CD14-positive monocyte (primary cell): ENCODE measurements around the gene SPAG8. TPM values are rescaled to one million over a fixed set of nuclear protein-coding genes. Genes with fewer than 3 reads are reported as not detected.

Experiments used
- DNase-seq, 3 donors: peaks; one replicate each; pipeline ENCODE4 v3.0.0-alpha.2; 2011 to 2022
- H2AFZ ChIP-seq: 2 replicates; pipeline ENCODE4 v1.6.0; 2012; ENCODE audit warnings: mild to moderate bottlenecking, low read depth, low read length, inconsistent platforms; ENCODE audit not compliant: insufficient read depth, poor library complexity, severe bottlenecking
- H3K27ac ChIP-seq, 2 donors: 1 replicate in 1 of 2; 2 replicates in 1 of 2; pipeline ENCODE4 v1.5.1; 2012 to 2013; ENCODE audit warnings: low read length in 2 of 2, control low read depth in 1 of 2, inconsistent platforms in 1 of 2, low read depth in 1 of 2, mild to moderate bottlenecking in 1 of 2
- H3K27me3 ChIP-seq, 2 donors: one replicate each; pipeline versions ENCODE4 v1.6.0 to v1.6.1; 2011 to 2013; ENCODE audit warnings: low read length in 2 of 2; ENCODE audit not compliant: control insufficient read depth in 2 of 2, insufficient read depth in 2 of 2
- H3K36me3 ChIP-seq, 2 donors: replicated peaks in 1 of 2; 1 replicate in 1 of 2; 2 replicates in 1 of 2; pipeline versions ENCODE4 v1.5.1 to v1.6.1; 2012 to 2013; ENCODE audit warnings: low read length in 2 of 2, control low read depth in 1 of 2, inconsistent platforms in 1 of 2, mild to moderate bottlenecking in 1 of 2; ENCODE audit not compliant: insufficient read depth in 2 of 2, control insufficient read depth in 1 of 2
- H3K4me1 ChIP-seq, 2 donors: 1 replicate in 1 of 2; 2 replicates in 1 of 2; pipeline versions ENCODE4 v1.5.1 to v1.6.1; 2012 to 2013; ENCODE audit warnings: low read length in 2 of 2, control low read depth in 1 of 2, inconsistent platforms in 1 of 2, mild to moderate bottlenecking in 1 of 2, moderate library complexity in 1 of 2; ENCODE audit not compliant: insufficient read depth in 2 of 2, control insufficient read depth in 1 of 2
- H3K4me2 ChIP-seq: replicated peaks from 2 replicates; pipeline ENCODE3; 2012; ENCODE audit warnings: low read length, moderate library complexity, mild to moderate bottlenecking; ENCODE audit not compliant: poor library complexity, severe bottlenecking; ENCODE audit errors: extremely low read depth
- H3K4me3 ChIP-seq, 3 experiments: fragments of 200-600 bp in 1 of 3; sonication (generic) in 1 of 3; replicated peaks in 1 of 3; 1 replicate in 2 of 3; 2 replicates in 1 of 3; pipeline ENCODE4 v1.5.1; 2011 to 2013; ENCODE audit warnings: low read length in 3 of 3, mild to moderate bottlenecking in 3 of 3, control low read depth in 2 of 3, low read depth in 2 of 3, inconsistent platforms in 1 of 3, moderate library complexity in 1 of 3
- H3K79me2 ChIP-seq: 2 replicates; pipeline ENCODE4 v1.6.0; 2012; ENCODE audit warnings: mild to moderate bottlenecking, control low read depth, inconsistent platforms, low read length, moderate library complexity; ENCODE audit not compliant: insufficient read depth
- H3K9ac ChIP-seq: 2 replicates; pipeline ENCODE4 v1.6.0; 2017; ENCODE audit warnings: low read length, mild to moderate bottlenecking; ENCODE audit not compliant: insufficient read depth, poor library complexity, severe bottlenecking
- H3K9me3 ChIP-seq, 2 donors: replicated peaks in 1 of 2; 1 replicate in 1 of 2; 2 replicates in 1 of 2; pipeline versions ENCODE4 v1.5.1 to v1.6.1; 2012 to 2013; ENCODE audit warnings: low read length in 2 of 2, control low read depth in 1 of 2; ENCODE audit not compliant: control insufficient read depth in 1 of 2, insufficient read depth in 1 of 2
- H4K20me1 ChIP-seq: 2 replicates; pipeline ENCODE4 v1.6.0; 2012; ENCODE audit warnings: mild to moderate bottlenecking, low read length, control low read depth, moderate library complexity; ENCODE audit not compliant: insufficient read depth
- H3K27ac Mint-ChIP-seq, 7 donors: one replicate each; pipeline ENCODE4 v1.8.0; 2020; ENCODE audit warnings: mild to moderate bottlenecking in 7 of 7, mixed read lengths in 7 of 7, moderate library complexity in 6 of 7, inconsistent platforms in 2 of 7
- H3K27me3 Mint-ChIP-seq, 3 donors: one replicate each; pipeline ENCODE4 v1.8.0; 2021 to 2022; ENCODE audit warnings: low read depth in 3 of 3, mild to moderate bottlenecking in 3 of 3, mixed read lengths in 3 of 3, moderate library complexity in 3 of 3, inconsistent platforms in 1 of 3
- H3K36me3 Mint-ChIP-seq, 2 donors: one replicate each; pipeline ENCODE4 v1.8.0; 2020; ENCODE audit warnings: mixed read lengths in 2 of 2, inconsistent platforms in 1 of 2, mild to moderate bottlenecking in 1 of 2
- H3K4me1 Mint-ChIP-seq: one replicate; pipeline ENCODE4 v1.8.0; 2020; ENCODE audit warnings: mild to moderate bottlenecking, mixed read lengths
- H3K4me3 Mint-ChIP-seq, 2 donors: one replicate each; pipeline ENCODE4 v1.8.0; 2020; ENCODE audit warnings: mild to moderate bottlenecking in 2 of 2, mixed read lengths in 2 of 2, moderate library complexity in 1 of 2
- H3K9me3 Mint-ChIP-seq, 7 donors: one replicate each; pipeline ENCODE4 v1.8.0; 2020 to 2022; ENCODE audit warnings: mixed read lengths in 7 of 7, mild to moderate bottlenecking in 6 of 7, moderate library complexity in 6 of 7, inconsistent platforms in 2 of 7
- WGBS: methylation state at CpG from one replicate; pipeline ENCODE4 v1.1.5; 2013; ENCODE audit warnings: missing lambda C conversion rate; ENCODE audit not compliant: insufficient coverage; 5-methylcytosine and 5-hydroxymethylcytosine counted together
- intact Hi-C, 2 donors: fragments of 100-400 bp; cut with micrococcal nuclease; formaldehyde crosslinking; loops; one replicate each; pipeline versions ENCODE4 v1.15.0 to v1.15.1; 2023
- polyA plus RNA-seq, 3 donors: library from polyadenylated mRNA; depleted of rRNA in 1 of 3; unstranded in 2 of 3; stranded (reverse) in 1 of 3; fragments of 300-500 nt in 2 of 3; fragments of >200 nt in 1 of 3; fragmentation: Illumina TruSeq in 2 of 3; gene quantifications; 1 replicate in 2 of 3; 2 replicates in 1 of 3; pipeline ENCODE4 v1.2.3, GENCODE V29; 2012 to 2021
- TF ChIP-seq, protein P1 (sequence below): fragments of 200-600 bp; IDR thresholded peaks from one replicate; pipeline ENCODE4 v1.8.0; 2022; ENCODE audit warnings: antibody characterized with exemption, mild to moderate bottlenecking

The SPAG8 gene
- polyA plus RNA-seq, 3 donors: 0.52 to 2.9 (median 0.68) TPM

GRCh38 chr9:35829764-35830096 lies 17.7 kb upstream of the SPAG8 start:
- no peak for DNase-seq
- H2AFZ ChIP-seq: peak overlapping the region; percentile 98
- peak overlapping the region; percentile 99 for H3K4me2 ChIP-seq
- intact Hi-C loops: loop anchor here (2.0 to 5.0 kb wide), 4 partner anchors 15 to 97 kb away; partner anchors contain the start of genes CREB3 (in 1 of the 2), OR13J1 (in 1 of the 2) and TLN1 (in 1 of the 2)
- H3K36me3 Mint-ChIP-seq: peaks cover 5% of the 10 kb centered on the region in 2 donors
- TF ChIP-seq, protein P1, sequence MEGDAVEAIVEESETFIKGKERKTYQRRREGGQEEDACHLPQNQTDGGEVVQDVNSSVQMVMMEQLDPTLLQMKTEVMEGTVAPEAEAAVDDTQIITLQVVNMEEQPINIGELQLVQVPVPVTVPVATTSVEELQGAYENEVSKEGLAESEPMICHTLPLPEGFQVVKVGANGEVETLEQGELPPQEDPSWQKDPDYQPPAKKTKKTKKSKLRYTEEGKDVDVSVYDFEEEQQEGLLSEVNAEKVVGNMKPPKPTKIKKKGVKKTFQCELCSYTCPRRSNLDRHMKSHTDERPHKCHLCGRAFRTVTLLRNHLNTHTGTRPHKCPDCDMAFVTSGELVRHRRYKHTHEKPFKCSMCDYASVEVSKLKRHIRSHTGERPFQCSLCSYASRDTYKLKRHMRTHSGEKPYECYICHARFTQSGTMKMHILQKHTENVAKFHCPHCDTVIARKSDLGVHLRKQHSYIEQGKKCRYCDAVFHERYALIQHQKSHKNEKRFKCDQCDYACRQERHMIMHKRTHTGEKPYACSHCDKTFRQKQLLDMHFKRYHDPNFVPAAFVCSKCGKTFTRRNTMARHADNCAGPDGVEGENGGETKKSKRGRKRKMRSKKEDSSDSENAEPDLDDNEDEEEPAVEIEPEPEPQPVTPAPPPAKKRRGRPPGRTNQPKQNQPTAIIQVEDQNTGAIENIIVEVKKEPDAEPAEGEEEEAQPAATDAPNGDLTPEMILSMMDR: no peak
- no peaks in the 10 kb centered on the region for H3K36me3 ChIP-seq
- no peaks in the 10 kb centered on the region for H4K20me1 ChIP-seq
- peaks cover 58 to 69% of the 10 kb centered on the region in 2 donors for H3K4me1 ChIP-seq
- peaks cover 70% of the 10 kb centered on the region for H3K4me1 Mint-ChIP-seq
- H3K27me3 Mint-ChIP-seq: peaks cover 17 to 18% (median 18%) of the 10 kb centered on the region in 3 donors
- 86% methylated on average over 2 of the region's 2 CpGs for WGBS
- H3K27ac Mint-ChIP-seq: peak overlapping the region; percentile 5 to 93 (median 82)
- H3K9me3 Mint-ChIP-seq: no peaks in the 10 kb centered on the region
- peak overlapping the region; percentile 10 to 73 for H3K27ac ChIP-seq
- H3K79me2 ChIP-seq: peaks cover 4% of the 10 kb centered on the region
- H3K4me3 ChIP-seq: peak overlapping the region; percentile 39 to 94 (median 67)
- H3K9ac ChIP-seq: peak overlapping the region; percentile 75
- H3K9me3 ChIP-seq: no peaks in the 10 kb centered on the region
- peak overlapping the region; percentile 69 to 89 for H3K4me3 Mint-ChIP-seq
- no peaks in the 10 kb centered on the region for H3K27me3 ChIP-seq

DNA sequence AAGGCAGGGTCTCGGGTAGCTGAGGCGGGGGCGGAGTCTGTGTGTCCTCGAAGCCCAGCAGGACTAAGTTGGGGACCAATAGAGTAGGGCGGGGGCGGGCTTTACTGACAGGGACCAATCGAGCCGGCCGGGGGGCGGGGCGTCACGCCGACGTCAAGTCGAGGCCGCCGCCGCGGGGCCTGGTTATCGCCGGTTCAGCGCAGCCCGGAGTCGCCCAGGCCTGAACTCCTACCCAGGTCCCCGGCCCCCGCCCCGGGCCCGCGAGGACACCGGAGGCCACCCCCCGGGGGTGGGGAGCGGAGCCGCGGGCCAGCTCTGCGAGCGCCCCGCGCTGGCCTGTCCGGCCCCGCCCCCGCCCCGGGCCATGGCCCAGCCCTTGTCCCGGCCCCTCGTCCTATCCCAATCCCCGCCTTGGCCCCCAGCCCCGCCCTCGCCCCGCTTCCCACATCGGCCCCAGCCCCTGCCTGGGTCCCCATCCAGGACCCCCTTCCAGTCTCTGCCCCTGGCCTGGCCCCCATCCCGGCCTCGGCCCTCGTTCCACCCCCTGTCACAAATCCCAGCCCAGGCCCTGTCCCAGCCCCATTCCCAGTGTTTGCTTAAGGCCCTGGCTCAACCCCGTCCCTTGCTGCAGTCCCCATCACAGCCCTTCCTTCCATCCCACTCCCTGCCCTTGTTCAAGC lies 17.2 kb upstream of the SPAG8 start, which contains the start of gene TMEM8B:
TMEM8B (plus strand) TSS at position 145 of the 680 bp plus-strand sequence; CDS start at position 365, 220 bp downstream.
- Histone ChIP-seq H3K27me3 (no peaks in the 10 kb centered on the region), H3K9ac (peak within 1 kb of the TSS; percentile 75), H3K27ac (peak within 1 kb of the TSS; percentile 10 to 73), H3K9me3 (no peaks in the 10 kb centered on the region), H3K36me3 (no peaks in the 10 kb centered on the region), H3K79me2 (peaks cover 4% of the 10 kb centered on the region), H3K4me1 (peaks cover 53 to 64% of the 10 kb centered on the region in 2 donors), H3K4me3 (peak within 1 kb of the TSS; percentile 67 to 94 (median 78)), H2AFZ (peak within 1 kb of the TSS; percentile 98), H4K20me1 (no peaks in the 10 kb centered on the region), H3K4me2 (peak within 1 kb of the TSS; percentile 99)
- TF ChIP-seq, protein P1: no peak
- H3K36me3 Mint-ChIP-seq: no peaks in the 10 kb centered on the region
- H3K4me3 Mint-ChIP-seq: peak within 1 kb of the TSS; percentile 94 to 99
- DNase-seq: peak; percentile 80 to 92 (median 85)
- H3K4me1 Mint-ChIP-seq: peaks cover 65% of the 10 kb centered on the region
- no peaks in the 10 kb centered on the region for H3K9me3 Mint-ChIP-seq
- peaks cover 14 to 18% (median 17%) of the 10 kb centered on the region in 3 donors for H3K27me3 Mint-ChIP-seq
- intact Hi-C loops: loop anchor here (2.0 to 5.0 kb wide), 4 partner anchors 16 to 97 kb away; partner anchors contain the start of genes CREB3 (in 1 of the 2), OR13J1 (in 1 of the 2) and TLN1 (in 1 of the 2)
- H3K27ac Mint-ChIP-seq: peak within 1 kb of the TSS; percentile 81 to 99 (median 92)
- WGBS: under 1% methylated on average over 51 of the region's 53 CpGs
